NCI-H1694 (cell line): ENCODE measurements around the gene LHFPL3.

Source experiments
- DNase-seq: peaks from one replicate; lab custom pipeline; 2025; lab: John Stamatoyannopoulos, UW

Gene LHFPL3

GRCh38 chr7:104800307-104800706, 471.9 kb downstream of the LHFPL3 start:
- DNase-seq, result no peak

GRCh38 chr7:104801022-104801421, 472.6 kb downstream of the LHFPL3 start:
- DNase-seq, result no peak

- no peak for DNase-seq
Measured at GRCh38 chr7:104803931-104804330, 475.5 kb downstream of the LHFPL3 start.

GRCh38 chr7:104804696-104805095, 476.3 kb downstream of the LHFPL3 start:
- DNase-seq, result no peak

GRCh38 chr7:104805449-104806317, 477.3 kb downstream of the LHFPL3 start:
- DNase-seq, result peak; percentile 30

GRCh38 chr7:104807671-104808070, 479.3 kb downstream of the LHFPL3 start:
- DNase-seq, result no peak

GRCh38 chr7:104809906-104810305, 481.5 kb downstream of the LHFPL3 start:
- DNase-seq, result no peak

- no peak for DNase-seq
Measured at GRCh38 chr7:104814126-104814525, 485.7 kb downstream of the LHFPL3 start.

GRCh38 chr7:104814671-104815400, 486.4 kb downstream of the LHFPL3 start:
- peak; percentile 27 for DNase-seq

GRCh38 chr7:104816537-104816936, 488.1 kb downstream of the LHFPL3 start:
- DNase-seq, result no peak

GRCh38 chr7:104818961-104819880, 490.8 kb downstream of the LHFPL3 start:
- peak; percentile 93 for DNase-seq

GRCh38 chr7:104820836-104821535, 492.6 kb downstream of the LHFPL3 start:
- no peak for DNase-seq

GRCh38 chr7:104823177-104823576, 494.8 kb downstream of the LHFPL3 start:
- DNase-seq, result no peak

- no peak for DNase-seq
Measured at GRCh38 chr7:104825099-104825498, 496.7 kb downstream of the LHFPL3 start.

GRCh38 chr7:104826135-104826534, 497.7 kb downstream of the LHFPL3 start:
- no peak for DNase-seq

GRCh38 chr7:104836976-104837375, 508.6 kb downstream of the LHFPL3 start:
- DNase-seq, result no peak

- DNase-seq, result no peak
Measured at GRCh38 chr7:104838537-104839299, 510.3 kb downstream of the LHFPL3 start.

- no peak for DNase-seq
Measured at GRCh38 chr7:104839842-104840241, 511.4 kb downstream of the LHFPL3 start.

GRCh38 chr7:104841798-104842197, 513.4 kb downstream of the LHFPL3 start:
- no peak for DNase-seq

GRCh38 chr7:104843198-104843597, 514.8 kb downstream of the LHFPL3 start:
- no peak for DNase-seq

- DNase-seq, result no peak
Measured at GRCh38 chr7:104845557-104845956, 517.2 kb downstream of the LHFPL3 start.
